NCI-H510A treated with DMSO at 0.1 percent for 48 hours (cell line): ENCODE data around the gene CELSR2.

ENCODE experiments used
- DNase-seq: peaks from one replicate; lab custom pipeline; 2025; lab: John Stamatoyannopoulos, UW

CELSR2 gene

DNA sequence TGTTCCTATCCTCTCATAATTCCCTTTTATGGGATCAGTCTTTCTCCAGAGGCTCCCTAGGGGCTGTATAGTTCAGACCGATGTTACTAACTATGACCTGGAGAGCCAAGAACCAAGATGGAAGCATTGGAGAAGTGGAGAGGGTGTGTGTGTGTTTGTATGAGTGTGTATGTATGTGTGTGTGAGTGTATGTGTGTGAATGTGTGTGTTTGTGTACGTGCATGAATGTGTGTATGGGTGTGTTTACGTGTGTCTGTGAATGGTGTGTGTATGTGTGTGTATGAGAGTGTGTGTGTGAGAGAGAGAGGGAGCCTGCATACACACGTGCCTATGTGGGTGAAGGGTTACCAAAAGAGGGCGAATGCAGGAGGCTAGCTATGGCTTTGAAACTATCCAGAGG is 52.5 kb downstream of the CELSR2 start:
- DNase-seq: no peak

GRCh38 chr1:109304226-109304920 is 55.0 kb downstream of the CELSR2 start:
- no peak for DNase-seq

- peak; percentile 9 for DNase-seq
Measured at GRCh38 chr1:109305991-109306390, 56.7 kb downstream of the CELSR2 start.

DNA sequence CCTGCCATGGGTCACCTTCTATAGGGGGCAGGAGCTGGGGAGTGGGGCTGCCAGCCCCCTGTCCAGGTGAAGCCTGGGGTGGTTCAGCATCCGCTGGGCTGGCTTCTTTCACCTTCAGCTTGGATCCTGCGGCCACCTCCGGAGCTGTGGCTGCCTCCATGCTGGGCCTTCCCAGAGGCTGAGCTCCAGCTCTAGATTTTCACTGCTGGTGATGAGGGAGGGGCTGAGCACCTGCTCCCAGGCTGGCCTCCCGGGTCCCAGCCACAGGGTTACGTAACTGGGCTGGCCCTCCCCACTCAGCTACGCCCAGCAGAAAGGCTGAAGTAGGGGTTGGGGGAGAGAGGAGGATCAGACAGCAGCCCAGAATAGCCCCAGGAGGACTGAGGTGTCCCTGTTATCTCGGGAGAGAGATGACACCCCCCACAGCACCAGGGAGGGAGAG is 57.5 kb downstream of the CELSR2 start, which contains the start of gene MYBPHL:
TSS of gene MYBPHL (minus strand) at position 180 of the 442 bp plus-strand sequence. CDS start at position 160, 20 bp downstream.
- peak; percentile 79 for DNase-seq

DNA sequence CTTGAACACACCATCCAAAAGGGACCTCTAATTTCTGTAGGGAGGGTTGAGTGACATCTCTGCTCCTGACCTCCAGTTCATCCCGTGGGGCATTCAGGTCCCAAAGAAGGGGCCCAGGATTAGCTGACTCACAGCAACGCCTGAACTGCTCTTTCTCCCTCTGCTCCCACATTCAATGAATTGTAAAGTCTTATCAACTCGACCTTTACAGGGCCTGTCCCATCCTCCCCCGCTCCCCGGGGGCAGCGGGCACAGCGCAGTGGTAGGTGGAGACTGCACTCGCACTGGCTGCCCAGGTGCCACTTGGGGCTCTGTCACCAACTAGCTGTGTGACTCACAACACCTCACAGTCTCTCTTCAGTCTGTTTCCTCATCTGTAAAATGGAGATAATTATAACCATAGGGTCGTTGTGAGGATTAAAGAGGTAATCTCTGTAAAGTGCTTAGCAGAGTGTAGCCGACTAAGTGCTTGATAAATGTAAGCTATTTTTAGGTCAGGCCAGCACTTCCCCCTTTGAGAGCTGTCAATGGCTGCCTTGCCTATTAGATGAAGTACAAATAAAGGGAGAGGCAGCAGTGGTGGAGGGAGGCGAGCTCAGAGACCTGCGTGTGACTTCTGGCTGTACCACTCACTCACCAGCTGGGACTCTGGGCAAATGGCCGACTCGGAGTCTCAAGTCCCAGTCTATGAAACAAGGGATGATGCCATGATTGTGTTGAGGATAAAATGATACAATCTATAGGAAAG is 58.1 kb downstream of the CELSR2 start:
- peak; percentile 79 for DNase-seq

GRCh38 chr1:109309347-109309746 is 60.0 kb downstream of the CELSR2 start:
- DNase-seq: no peak

- DNase-seq: no peak
Measured at GRCh38 chr1:109312246-109312645, 62.9 kb downstream of the CELSR2 start.

DNA sequence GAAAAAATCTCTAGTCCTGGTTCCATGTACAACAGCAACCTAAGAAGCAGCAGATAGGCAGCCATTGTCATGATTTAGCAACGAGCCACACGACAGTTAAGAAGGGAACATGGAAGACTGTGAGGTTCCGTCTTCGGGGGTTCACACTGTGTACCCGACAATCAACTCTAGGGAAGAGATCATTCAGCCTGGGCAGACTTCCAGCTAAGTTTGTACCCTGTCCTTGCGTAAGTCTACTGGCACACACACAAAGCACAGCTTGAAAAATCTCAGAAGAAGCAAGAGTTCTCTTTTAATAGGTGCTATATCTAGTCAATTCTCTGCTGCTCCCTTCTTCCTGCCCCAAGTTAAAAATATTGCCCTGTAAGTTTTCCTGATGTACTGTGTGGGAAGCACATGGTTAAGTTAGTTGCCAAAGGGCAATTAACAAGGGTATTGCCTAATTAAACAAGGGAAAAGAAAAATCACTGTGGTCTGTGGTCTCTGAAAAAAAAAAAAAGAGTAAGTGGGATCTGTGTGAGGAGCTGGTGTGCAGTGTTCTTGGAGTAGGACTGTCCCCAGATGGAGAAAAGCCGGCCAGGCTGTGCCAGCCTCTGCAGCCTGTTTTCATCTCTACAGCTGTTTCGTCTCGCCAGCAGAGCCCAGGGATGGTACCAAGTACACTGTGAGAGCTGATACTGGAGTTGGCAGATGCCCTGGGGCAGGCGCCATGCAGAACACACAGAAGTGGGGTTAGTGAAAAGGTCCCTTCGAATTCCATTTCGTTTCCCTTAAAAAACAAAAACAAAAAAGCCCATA is 63.8 kb downstream of the CELSR2 start:
- no peak for DNase-seq

- no peak for DNase-seq
Measured at GRCh38 chr1:109314795-109315194, 65.5 kb downstream of the CELSR2 start.

GRCh38 chr1:109315288-109315687 is 65.9 kb downstream of the CELSR2 start:
- DNase-seq: no peak

DNA sequence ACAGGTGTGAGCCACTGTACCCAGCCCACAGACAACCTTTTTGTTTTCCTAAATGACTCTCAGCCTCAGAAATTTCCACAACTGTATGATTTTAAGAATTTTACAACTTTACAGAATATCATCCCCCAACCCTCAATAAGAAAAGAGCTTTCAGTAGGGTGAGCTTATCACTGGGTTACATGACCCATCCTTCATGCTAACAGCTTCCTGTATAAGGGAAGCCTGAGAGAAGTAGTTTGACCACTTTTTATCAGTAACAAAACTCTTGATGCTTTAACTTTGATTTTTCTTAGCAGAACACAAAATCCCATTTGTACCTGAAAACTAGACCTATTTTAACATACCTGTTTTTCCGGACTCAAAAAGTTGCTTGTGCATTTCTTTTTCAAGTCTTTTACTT is 67.2 kb downstream of the CELSR2 start:
- no peak for DNase-seq

- no peak for DNase-seq
Measured at GRCh38 chr1:109319114-109319513, 69.8 kb downstream of the CELSR2 start.

DNA sequence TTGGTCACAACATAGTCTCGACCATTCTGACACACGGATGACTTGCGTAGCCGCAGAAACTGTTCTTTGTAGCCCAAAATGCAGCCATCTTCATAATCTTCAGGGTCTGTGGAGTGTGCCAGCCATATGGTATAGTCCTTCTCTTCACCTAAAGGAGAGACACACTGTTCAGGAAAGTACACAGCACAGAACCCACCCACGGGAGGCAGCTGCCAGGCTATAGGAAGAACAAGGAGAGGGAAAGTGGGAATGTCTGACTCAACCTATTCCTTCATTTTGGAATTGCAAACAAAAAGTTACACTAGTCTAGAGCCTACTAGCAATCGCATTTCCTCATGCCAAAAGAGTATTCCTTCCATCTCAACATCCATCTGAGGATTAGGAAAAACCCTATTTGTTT is 73.6 kb downstream of the CELSR2 start:
- DNase-seq: no peak
